ENCODE data around the gene WDR18. TPM values are rescaled to one million over a fixed set of nuclear protein-coding genes. Genes with fewer than 3 reads are reported as not detected.

The WDR18 gene
- total and polyA plus RNA-seq, 2 of the 8 experiments (the other 6 are each of a cell fraction or from before 2014, with no cell fraction given), result 87.7 to 177 TPM

- 92% methylated on average over 16 of the region's 25 CpGs; no CpG with 5 or more reads in 1 of the 2 experiments for WGBS, 2 experiments (ENCODE audit: extremely low coverage in 1 of 2, insufficient coverage in 1 of 2, insufficient read length in 1 of 2, insufficient replicate concordance in 2 of 2, low coverage in 1 of 2, low lambda C conversion rate in 2 of 2, missing lambda C conversion rate in 1 of 2)
- POLR2A ChIA-PET (ENCODE audit: partially characterized antibody), result interaction anchor here (1.0 kb wide), 1 partner anchor 9 kb away, joined by 4 read pairs; no protein-coding TSS in a partner anchor
- H2AK5ac ChIP-seq (ENCODE audit: low read depth, low read length), result no peak overlapping the region
- TF ChIP-seq SAP30 (IDR thresholded peaks at IDR 0.05; ENCODE audit: insufficient read depth, insufficient replicate concordance, low read length) (no peak), ATF2 (IDR thresholded peaks at IDR 0.05; ENCODE audit: low read length) (no peak), MAFK (IDR thresholded peaks at IDR 0.05; ENCODE audit: low read depth, low read length) (no peak), EGR1 (IDR thresholded peaks at IDR 0.05; ENCODE audit: borderline replicate concordance, low read depth, low read length) (no peak)
These were observed 35.2 kb upstream of the WDR18 start for GRCh38 chr19:948842-949496.

More at GRCh38 chr19:948842-949496, 35.2 kb upstream of the WDR18 start:
- Histone ChIP-seq H3K79me2 (ENCODE audit: control insufficient read depth in 1 of 2, insufficient read depth in 2 of 2, low read length in 2 of 2) (peaks cover 0 to 12% of the 10 kb centered on the region in 2 experiments; a peak in 2 of 4 replicates), H4K5ac (ENCODE audit: insufficient read length, low read depth, low read length) (no peak overlapping the region), H3K4me2 (ENCODE audit: insufficient read depth in 1 of 2, low read depth in 2 of 2, low read length in 2 of 2) (no peak overlapping the region), H2BK12ac (ENCODE audit: low read depth, low read length) (no peak overlapping the region), H2AFZ (ENCODE audit: low read length) (no peak overlapping the region), H3K4me1 (replicated peaks in 1 of 4; ENCODE audit: control insufficient read depth in 3 of 4, insufficient read depth in 4 of 4, low read length in 3 of 4) (peaks cover 0 to 14% (median 8%) of the 10 kb centered on the region in 4 experiments; a peak in 6 of 7 replicates), H2BK120ac (replicated peaks; ENCODE audit: low read depth, low read length) (no peak overlapping the region), H2BK20ac (ENCODE audit: low read length) (no peak overlapping the region), H3K9ac (replicated peaks in 1 of 4; ENCODE audit: extremely low read depth in 1 of 4, low read depth in 3 of 4, low read length in 3 of 4) (no peak overlapping the region), H3K18ac (ENCODE audit: extremely low read depth, low read length) (no peak overlapping the region), H3K14ac (ENCODE audit: insufficient read length) (no peak overlapping the region), H3K23me2 (ENCODE audit: low read depth, low read length) (no peaks in the 10 kb centered on the region; the same call in 1 of the 2 replicates), H3K4ac (replicated peaks; ENCODE audit: insufficient read length, low read depth, low read length) (no peak overlapping the region), H4K91ac (replicated peaks; ENCODE audit: insufficient read length, low read length) (no peak overlapping the region), H4K8ac (ENCODE audit: extremely low read depth, insufficient read depth, low read length) (no peak overlapping the region), H3K4me3 (ENCODE audit: extremely low read depth in 1 of 4, insufficient read depth in 2 of 4, low read depth in 3 of 4, low read length in 4 of 4) (no peak overlapping the region), H3K56ac (replicated peaks; ENCODE audit: insufficient read length, low read depth, low read length) (no peak overlapping the region), H3K23ac (ENCODE audit: insufficient read length) (no peak overlapping the region), H2BK5ac (ENCODE audit: low read depth, low read length) (no peak overlapping the region), H3K79me1 (ENCODE audit: low read depth, low read length) (peaks cover 15% of the 10 kb centered on the region), H4K20me1 (replicated peaks in 1 of 2; ENCODE audit: control insufficient read depth in 1 of 2, insufficient read depth in 2 of 2, low read length in 2 of 2) (peaks cover 0 to 15% of the 10 kb centered on the region in 2 experiments), H2BK15ac (ENCODE audit: low read length) (no peak overlapping the region), H3K9me3 (ENCODE audit: insufficient read depth in 2 of 2, low read depth in 1 of 2, low read length in 1 of 2) (no peaks in the 10 kb centered on the region), H3K27ac (ENCODE audit: low read depth, low read length) (no peak overlapping the region), H3K27me3 (replicated peaks in 1 of 4; ENCODE audit: control insufficient read depth in 3 of 4, extremely low read depth in 1 of 4, insufficient read depth in 3 of 4, low read length in 3 of 4) (no peaks in the 10 kb centered on the region), H3K36me3 (ENCODE audit: control insufficient read depth in 2 of 4, insufficient read depth in 4 of 4, low read length in 3 of 4) (peaks cover 0 to 3% (median 1%) of the 10 kb centered on the region in 4 experiments; a peak in 1 of 8 replicates)
- CTCF ChIA-PET (ENCODE audit: partially characterized antibody), result interaction anchor here (0.9 to 1.0 kb wide), 2 partner anchors 22 to 25 kb away, joined by 3 to 4 read pairs; no protein-coding TSS in a partner anchor
- DNase-seq (ENCODE audit: low read depth in 1 of 2, low spot score in 2 of 2), result no peak
- no peak for FAIRE-seq

Data from H1 (cell line).